Muscle layer of duodenum (tissue), 2 donors: Measurements from ENCODE around the gene PIM3.
A peak's percentile ranks its signal among the peaks of the same experiment; 100 is the strongest.

Source experiments
- H3K27ac ChIP-seq: one replicate; pipeline ENCODE4 v1.7.0; 2013; ENCODE audit warnings: mild to moderate bottlenecking, low read length
- H3K27me3 ChIP-seq: one replicate; pipeline ENCODE4 v1.7.0; 2013; ENCODE audit warnings: low read depth, mild to moderate bottlenecking, control low read depth, low read length
- H3K36me3 ChIP-seq, 2 donors: one replicate each; pipeline ENCODE4 v1.7.0; 2013; ENCODE audit warnings: low read length in 2 of 2, control low read depth in 1 of 2, mild to moderate bottlenecking in 1 of 2; ENCODE audit not compliant: insufficient read depth in 2 of 2, control insufficient read depth in 1 of 2
- H3K4me1 ChIP-seq, 2 donors: one replicate each; pipeline ENCODE4 v1.7.0; 2013; ENCODE audit warnings: low read length in 2 of 2, mild to moderate bottlenecking in 2 of 2, control low read depth in 1 of 2, moderate library complexity in 1 of 2; ENCODE audit not compliant: insufficient read depth in 2 of 2, control insufficient read depth in 1 of 2
- H3K4me3 ChIP-seq, 2 donors: one replicate each; pipeline ENCODE4 v1.7.0; 2013; ENCODE audit warnings: low read length in 2 of 2, low read depth in 1 of 2, mild to moderate bottlenecking in 1 of 2
- H3K9me3 ChIP-seq, 2 donors: one replicate each; pipeline ENCODE4 v1.7.0; 2013; ENCODE audit warnings: low read length in 2 of 2, control low read depth in 1 of 2, mild to moderate bottlenecking in 1 of 2; ENCODE audit not compliant: control insufficient read depth in 1 of 2
- donor health status: healthy.

PIM3 gene

DNA sequence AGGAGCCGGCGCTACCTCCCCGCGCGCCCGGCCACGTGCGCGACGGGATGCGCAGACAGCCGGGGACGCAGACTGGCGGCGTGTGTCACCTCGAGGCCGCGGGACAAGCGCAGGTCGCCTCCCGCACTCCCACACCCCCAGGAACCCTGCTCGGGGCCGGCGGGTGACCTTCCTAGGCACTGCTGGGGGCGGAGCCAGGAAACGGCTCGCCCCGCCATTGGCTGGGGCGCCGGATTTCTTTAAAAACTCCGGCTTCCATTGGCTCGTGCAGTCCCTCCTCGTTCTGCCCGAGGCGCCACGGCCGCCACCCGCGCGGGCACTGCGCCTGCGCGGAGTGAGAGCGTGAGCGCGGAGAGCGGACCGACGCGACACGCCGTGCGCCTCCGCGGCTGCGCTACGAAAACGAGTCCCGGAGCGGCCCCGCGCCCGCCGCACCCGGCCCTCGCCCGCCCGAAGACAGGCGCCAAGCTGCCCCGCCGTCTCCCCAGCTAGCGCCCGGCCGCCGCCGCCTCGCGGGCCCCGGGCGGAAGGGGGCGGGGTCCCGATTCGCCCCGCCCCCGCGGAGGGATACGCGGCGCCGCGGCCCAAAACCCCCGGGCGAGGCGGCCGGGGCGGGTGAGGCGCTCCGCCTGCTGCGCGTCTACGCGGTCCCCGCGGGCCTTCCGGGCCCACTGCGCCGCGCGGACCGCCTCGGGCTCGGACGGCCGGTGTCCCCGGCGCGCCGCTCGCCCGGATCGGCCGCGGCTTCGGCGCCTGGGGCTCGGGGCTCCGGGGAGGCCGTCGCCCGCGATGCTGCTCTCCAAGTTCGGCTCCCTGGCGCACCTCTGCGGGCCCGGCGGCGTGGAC is at the start of gene PIM3:
PIM3 (plus strand) TSS at position 614 of the 846 bp plus-strand sequence; CDS start at position 790, 176 bp downstream.
- no peaks in the 10 kb centered on the region for H3K9me3 ChIP-seq
- peaks cover 11 to 19% of the 10 kb centered on the region in 2 donors for H3K36me3 ChIP-seq
- H3K4me1 ChIP-seq, result peaks cover 16 to 29% of the 10 kb centered on the region in 2 donors
- peak within 1 kb of the TSS; percentile 72 to 73 for H3K4me3 ChIP-seq
- peak within 1 kb of the TSS; percentile 63 for H3K27ac ChIP-seq
- H3K27me3 ChIP-seq, result no peaks in the 10 kb centered on the region

DNA sequence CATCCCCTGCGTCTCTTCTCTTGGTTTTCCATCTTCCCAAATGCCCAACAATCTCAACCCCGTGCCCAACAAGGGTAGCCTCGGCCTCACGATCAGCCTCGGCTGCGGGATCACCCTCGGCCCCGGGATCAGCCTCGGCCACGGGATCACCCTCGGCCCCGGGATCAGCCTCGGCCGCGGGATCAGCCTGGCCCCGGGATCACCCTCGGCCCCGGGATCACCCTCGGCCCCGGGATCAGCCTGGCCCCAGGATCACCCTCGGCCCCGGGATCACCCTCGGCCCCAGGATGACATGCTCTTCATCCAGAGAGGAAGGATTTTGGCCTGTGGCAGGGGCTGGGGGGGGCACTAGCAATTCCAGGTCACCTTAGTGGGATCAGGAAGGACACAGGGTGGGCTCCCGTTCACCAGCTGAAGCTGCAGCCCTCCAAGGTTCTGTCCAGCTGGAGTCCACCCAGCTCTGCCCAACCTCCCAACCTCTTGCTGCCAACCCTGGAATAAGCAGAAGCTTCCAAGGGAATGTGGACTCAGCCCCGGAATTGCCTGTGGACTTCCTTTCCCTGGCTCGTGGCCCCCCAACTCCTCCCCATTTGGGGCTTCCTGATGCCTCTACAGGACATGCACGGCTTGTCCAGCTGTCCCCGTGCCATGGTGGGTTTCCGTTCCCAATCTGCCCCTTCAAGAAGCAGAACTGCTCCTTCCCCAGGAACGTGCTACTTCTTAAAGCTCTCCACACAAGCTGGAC is 48.5 kb upstream of the PIM3 start:
- no peaks in the 10 kb centered on the region for H3K9me3 ChIP-seq
- no peak overlapping the region for H3K4me3 ChIP-seq
- H3K27ac ChIP-seq, result no peak overlapping the region
- no peaks in the 10 kb centered on the region for H3K27me3 ChIP-seq
- peaks cover 10 to 54% of the 10 kb centered on the region in 2 donors for H3K36me3 ChIP-seq
- peaks cover 0 to 5% of the 10 kb centered on the region in 2 donors for H3K4me1 ChIP-seq

DNA sequence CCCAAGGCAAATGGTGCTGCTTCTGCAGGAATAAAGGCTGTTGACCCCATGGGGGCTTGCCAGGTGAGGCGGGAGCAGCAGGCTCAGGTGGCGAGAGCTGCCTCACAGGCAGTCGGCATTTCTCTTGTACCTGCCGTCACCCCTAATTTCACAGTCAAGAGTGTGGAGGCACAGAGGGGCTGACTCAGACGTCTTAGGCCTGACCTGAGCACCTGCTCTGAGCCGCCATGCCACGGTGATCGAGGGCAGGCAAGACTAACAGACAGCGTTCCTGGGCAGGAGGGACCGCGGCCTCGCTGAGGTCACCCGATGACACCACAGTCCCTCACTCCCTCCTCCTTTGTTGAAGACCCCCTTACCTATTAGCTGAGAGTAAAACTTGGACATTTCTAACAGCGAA is 47.5 kb upstream of the PIM3 start:
- H3K27ac ChIP-seq, result no peak overlapping the region
- peaks cover 0 to 14% of the 10 kb centered on the region in 2 donors for H3K4me1 ChIP-seq
- H3K4me3 ChIP-seq, result no peak overlapping the region
- no peaks in the 10 kb centered on the region for H3K27me3 ChIP-seq
- peaks cover under 1 to 45% of the 10 kb centered on the region in 2 donors for H3K36me3 ChIP-seq
- no peaks in the 10 kb centered on the region for H3K9me3 ChIP-seq

DNA sequence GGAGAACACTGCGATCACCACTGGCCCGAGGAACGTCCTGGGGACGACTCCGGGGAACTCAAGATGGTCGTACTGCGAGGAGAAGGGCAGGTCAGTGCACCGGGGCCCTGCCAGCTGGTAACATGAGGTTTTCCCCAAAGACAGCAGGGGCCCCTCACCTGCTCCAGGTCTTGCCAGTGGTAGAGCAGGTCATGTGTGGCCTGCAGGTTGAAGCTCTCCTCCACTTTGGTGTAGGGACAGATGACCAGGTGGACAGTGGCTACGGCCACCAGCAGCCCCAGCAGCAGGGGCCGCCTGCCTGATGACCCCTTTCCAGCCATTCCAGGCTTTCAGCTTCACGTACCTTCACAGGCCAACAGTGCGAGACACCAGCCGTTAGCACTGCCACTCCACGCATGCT is 47.1 kb upstream of the PIM3 start:
- H3K4me1 ChIP-seq, result peaks cover 0 to 14% of the 10 kb centered on the region in 2 donors
- H3K27me3 ChIP-seq, result no peaks in the 10 kb centered on the region
- H3K36me3 ChIP-seq, result peaks cover 0 to 44% of the 10 kb centered on the region in 2 donors
- no peak overlapping the region for H3K27ac ChIP-seq
- no peaks in the 10 kb centered on the region for H3K9me3 ChIP-seq
- no peak overlapping the region for H3K4me3 ChIP-seq

DNA sequence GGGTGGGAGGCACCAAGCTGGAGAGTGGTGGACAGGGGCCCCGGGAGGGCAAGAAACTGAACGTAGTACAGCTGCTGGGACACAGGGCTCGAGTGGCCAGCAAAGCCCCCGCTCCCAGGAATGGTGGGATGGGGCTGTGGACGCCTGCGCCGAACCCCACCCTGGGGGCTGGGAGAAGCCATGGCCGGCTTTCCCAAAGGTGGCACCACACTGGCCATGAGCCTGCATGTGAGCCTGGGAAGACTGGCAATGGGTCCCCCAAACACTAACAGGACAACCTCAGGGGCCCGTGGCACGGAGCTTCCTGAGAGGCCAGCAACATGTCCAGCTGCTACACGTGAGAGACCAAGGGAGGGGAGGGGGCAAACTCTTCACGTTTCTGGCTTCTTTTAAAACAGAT is 46.3 kb upstream of the PIM3 start:
- Histone ChIP-seq H3K4me1 (peaks cover 0 to 19% of the 10 kb centered on the region in 2 donors), H3K27me3 (no peaks in the 10 kb centered on the region), H3K4me3 (no peak overlapping the region), H3K36me3 (peaks cover 0 to 40% of the 10 kb centered on the region in 2 donors), H3K27ac (no peak overlapping the region), H3K9me3 (no peaks in the 10 kb centered on the region)

DNA sequence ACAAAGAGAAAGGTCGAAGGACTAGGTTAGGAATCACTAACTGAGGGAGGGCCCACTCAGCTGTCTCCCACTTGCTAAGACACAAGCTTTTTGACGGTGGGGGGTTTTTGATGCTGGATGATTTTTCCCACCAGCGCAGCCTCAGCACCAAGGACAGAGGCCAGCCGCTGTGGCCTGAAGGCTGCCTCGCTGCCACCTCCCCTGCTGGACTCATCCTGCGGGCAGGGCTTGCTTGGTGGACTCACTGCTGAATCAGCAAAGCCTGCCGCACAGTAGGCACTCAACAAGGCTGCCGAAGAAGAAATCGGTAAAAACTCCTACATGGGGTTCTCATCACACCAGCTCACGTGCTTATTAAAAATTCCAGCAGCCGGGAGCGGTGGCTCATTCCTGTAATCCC is 45.0 kb upstream of the PIM3 start:
- peaks cover 3 to 30% of the 10 kb centered on the region in 2 donors for H3K36me3 ChIP-seq

DNA sequence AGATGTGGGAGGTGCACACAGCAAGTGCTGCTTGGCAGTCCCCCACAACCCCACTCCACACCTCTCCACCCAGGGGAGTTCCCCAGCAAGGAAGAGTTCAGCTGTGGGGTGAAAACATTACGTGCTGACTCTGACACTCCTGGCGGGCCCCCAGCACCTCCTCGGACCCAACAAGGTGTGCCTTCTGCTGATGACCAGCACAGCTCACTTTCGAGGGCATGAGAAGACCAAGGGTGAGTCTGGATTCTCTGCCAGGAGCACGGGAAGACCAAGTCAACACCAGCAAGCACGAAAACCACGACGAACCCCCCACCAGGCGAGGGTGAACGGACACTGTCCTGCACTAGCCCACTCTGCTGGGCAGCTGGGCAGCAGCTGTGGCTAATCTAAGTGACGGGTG is 43.7 kb upstream of the PIM3 start:
- H3K4me3 ChIP-seq, result peak overlapping the region in 1 of 2 donors; percentile 86
- no peak overlapping the region for H3K27ac ChIP-seq

More for the DNA sequence above, 45.0 kb upstream of the PIM3 start:
- Histone ChIP-seq H3K4me1 (peaks cover 0 to 23% of the 10 kb centered on the region in 2 donors), H3K27ac (no peak overlapping the region), H3K4me3 (no peak overlapping the region), H3K27me3 (no peaks in the 10 kb centered on the region), H3K9me3 (no peaks in the 10 kb centered on the region)

DNA sequence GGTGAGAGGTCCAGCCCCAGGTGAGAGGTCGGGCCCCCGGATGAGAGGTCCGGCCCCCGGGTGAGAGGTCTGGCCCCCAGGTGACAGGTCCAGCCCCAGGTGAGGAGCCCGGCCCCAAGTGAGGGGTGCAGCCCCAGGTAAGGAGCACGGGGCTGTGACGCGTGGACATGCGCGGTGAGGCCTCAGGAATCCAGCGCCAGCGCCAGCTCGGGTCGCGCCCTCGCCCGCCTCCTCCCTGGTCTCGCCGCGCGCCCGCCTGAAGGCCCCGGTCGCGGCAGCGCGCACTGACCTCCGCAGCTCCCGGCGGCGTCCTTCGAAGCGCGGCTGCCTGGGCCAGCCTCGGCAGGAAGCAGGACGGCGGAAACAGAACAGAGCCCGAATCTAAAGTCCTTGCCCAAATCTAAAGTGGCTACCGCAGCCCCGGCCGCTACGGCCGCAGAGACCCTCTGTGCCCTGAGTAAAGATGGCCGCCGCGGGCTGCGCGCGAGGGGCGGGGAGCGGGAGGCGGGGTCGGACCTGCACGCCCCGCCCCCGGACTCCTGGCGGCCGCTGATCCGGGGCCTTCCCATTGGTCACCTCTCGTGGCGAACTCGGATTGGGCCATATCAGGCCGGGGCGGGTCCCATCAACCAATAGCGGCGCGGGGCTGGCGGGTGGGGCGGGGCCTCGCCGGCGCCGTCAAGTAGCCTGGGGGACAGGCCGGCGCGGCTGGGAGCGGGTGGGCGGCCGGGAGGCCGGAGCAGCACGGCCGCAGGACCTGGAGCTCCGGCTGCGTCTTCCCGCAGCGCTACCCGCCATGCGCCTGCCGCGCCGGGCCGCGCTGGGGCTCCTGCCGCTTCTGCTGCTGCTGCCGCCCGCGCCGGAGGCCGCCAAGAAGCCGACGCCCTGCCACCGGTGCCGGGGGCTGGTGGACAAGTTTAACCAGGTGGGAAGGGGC is 42.3 kb upstream of the PIM3 start, which contains the start of the genes ALG12 and CRELD2:
ALG12 (minus strand) TSS at position 465 of the 937 bp plus-strand sequence. CDS start 4,673 bp downstream, outside the sequence.
CRELD2 (plus strand) TSS at position 661 of the 937 bp plus-strand sequence; CDS start at position 797, 136 bp downstream.
- peak within 1 kb of the TSS; percentile 63 to 86 for H3K4me3 ChIP-seq
- peak within 1 kb of the TSS; percentile 69 for H3K27ac ChIP-seq
- no peaks in the 10 kb centered on the region for H3K27me3 ChIP-seq
- H3K9me3 ChIP-seq, result no peaks in the 10 kb centered on the region
- peaks cover 0 to 23% of the 10 kb centered on the region in 2 donors for H3K4me1 ChIP-seq
- peaks cover 3 to 17% of the 10 kb centered on the region in 2 donors for H3K36me3 ChIP-seq

More for the DNA sequence above, 43.7 kb upstream of the PIM3 start:
- H3K4me1 ChIP-seq, result peaks cover 0 to 23% of the 10 kb centered on the region in 2 donors
- peaks cover 3 to 24% of the 10 kb centered on the region in 2 donors for H3K36me3 ChIP-seq
- no peaks in the 10 kb centered on the region for H3K27me3 ChIP-seq
- no peaks in the 10 kb centered on the region for H3K9me3 ChIP-seq

DNA sequence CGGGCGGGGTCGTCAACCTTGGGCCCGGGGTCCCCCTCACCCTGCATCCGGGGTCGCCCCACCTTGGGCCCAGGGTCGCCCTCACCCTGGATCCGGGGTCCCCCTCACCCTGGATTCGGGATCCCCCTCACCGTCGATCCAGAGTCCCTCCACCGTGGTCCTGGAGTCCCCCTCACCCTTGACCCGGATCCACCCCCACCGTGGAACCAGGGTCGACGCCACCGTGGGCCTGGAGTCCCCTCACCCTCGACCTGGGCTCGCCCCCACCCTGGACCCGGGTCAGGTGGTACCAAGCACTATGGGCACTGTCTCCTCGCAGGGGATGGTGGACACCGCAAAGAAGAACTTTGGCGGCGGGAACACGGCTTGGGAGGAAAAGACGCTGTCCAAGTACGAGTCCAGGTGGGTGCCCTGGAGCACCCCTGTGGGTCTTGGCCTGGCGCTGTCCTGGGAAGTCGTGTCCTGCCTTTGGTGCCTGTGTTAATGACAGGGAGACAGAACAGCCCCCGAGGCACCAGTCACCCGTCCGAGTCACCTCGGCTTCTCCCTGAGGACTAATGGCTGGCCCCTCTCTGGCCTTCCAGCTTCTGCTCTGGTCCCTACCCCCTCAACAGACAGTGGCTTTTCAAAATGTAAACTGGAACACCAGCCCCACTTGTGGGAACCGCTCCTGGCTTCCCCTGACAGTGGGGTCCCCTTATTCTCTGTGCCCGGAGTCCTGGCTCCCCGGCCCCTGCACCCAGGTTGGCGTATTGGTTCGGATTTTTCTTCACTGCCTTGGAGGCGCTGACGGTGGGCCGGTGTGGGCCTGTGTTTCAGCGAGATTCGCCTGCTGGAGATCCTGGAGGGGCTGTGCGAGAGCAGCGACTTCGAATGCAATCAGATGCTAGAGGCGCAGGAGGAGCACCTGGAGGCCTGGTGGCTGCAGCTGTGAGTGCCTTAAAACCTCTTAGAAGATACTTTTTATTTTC is 41.4 kb upstream of the PIM3 start:
- Histone ChIP-seq H3K9me3 (no peaks in the 10 kb centered on the region), H3K27me3 (no peaks in the 10 kb centered on the region), H3K36me3 (peaks cover 3 to 13% of the 10 kb centered on the region in 2 donors), H3K27ac (no peak overlapping the region), H3K4me3 (peak overlapping the region; percentile 62 to 68), H3K4me1 (peaks cover 0 to 23% of the 10 kb centered on the region in 2 donors)

DNA sequence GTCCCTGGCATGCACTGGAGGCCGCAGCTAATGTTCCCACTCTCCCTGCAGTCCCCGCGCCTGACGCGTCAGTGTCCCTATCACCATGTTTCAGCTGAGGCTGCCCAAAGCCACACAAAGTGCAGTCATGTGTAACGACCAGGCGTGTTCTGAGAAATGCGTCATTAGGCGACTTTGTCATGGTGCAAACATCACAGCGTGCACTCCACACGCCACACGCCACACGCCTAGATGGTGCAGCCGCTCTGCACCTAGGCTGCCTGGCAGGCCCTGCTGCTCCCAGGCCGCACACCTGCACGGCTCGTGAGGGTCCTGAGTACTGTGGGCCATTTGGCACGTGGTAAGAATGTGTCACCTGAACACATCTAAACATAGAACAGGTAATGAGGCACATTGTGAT is 39.7 kb upstream of the PIM3 start:
- H3K27me3 ChIP-seq, result no peaks in the 10 kb centered on the region
- H3K4me1 ChIP-seq, result peaks cover 0 to 23% of the 10 kb centered on the region in 2 donors
- H3K4me3 ChIP-seq, result no peak overlapping the region
- no peak overlapping the region for H3K27ac ChIP-seq
- H3K36me3 ChIP-seq, result peaks cover 3 to 17% of the 10 kb centered on the region in 2 donors
- H3K9me3 ChIP-seq, result no peaks in the 10 kb centered on the region
